Measurements from ENCODE around the gene C3orf33.
"Not testable (repeated sequence)": the region's sequence is repeated elsewhere in the genome, so short reads cannot be mapped to it uniquely, and the experiment has no call there.

Gene C3orf33

GRCh38 chr3:155828490-155829098 is 22.5 kb upstream of the C3orf33 start:
- not testable (repeated sequence) for H3K9ac ChIP-seq (ENCODE audit: low read depth, low read length); H3K27me3 ChIP-seq (ENCODE audit: insufficient read depth, low read length); H3K27ac ChIP-seq (ENCODE audit: low read depth, low read length); H3K4me1 ChIP-seq (ENCODE audit: insufficient read depth, low read length); H3K4me3 ChIP-seq (ENCODE audit: low read length); H3K9me3 ChIP-seq (ENCODE audit: insufficient read depth, low read depth, low read length)
- WGBS, result 95% methylated on average over 13 of the region's 13 CpGs
- peaks cover 30% of the 10 kb centered on the region for H3K36me3 ChIP-seq (ENCODE audit: insufficient read depth, low read length)

GRCh38 chr3:155815030-155815545 is 9.0 kb upstream of the C3orf33 start:
- H3K4me3 ChIP-seq (ENCODE audit: low read length), result no peak overlapping the region
- no peaks in the 10 kb centered on the region for H3K36me3 ChIP-seq (ENCODE audit: insufficient read depth, low read length)
- H3K27ac ChIP-seq (ENCODE audit: low read depth, low read length), result no peak overlapping the region
- H3K4me1 ChIP-seq (ENCODE audit: insufficient read depth, low read length), result no peaks in the 10 kb centered on the region
- H3K9me3 ChIP-seq (ENCODE audit: insufficient read depth, low read depth, low read length), result no peaks in the 10 kb centered on the region
- no peaks in the 10 kb centered on the region for H3K27me3 ChIP-seq (ENCODE audit: insufficient read depth, low read length)
- no peak overlapping the region for H3K9ac ChIP-seq (ENCODE audit: low read depth, low read length)

GRCh38 chr3:155813224-155813623 is 7.1 kb upstream of the C3orf33 start:
- H3K9me3 ChIP-seq (ENCODE audit: insufficient read depth, low read depth, low read length); H3K27ac ChIP-seq (ENCODE audit: low read depth, low read length); H3K4me1 ChIP-seq (ENCODE audit: insufficient read depth, low read length); H3K36me3 ChIP-seq (ENCODE audit: insufficient read depth, low read length); H3K4me3 ChIP-seq (ENCODE audit: low read length); H3K9ac ChIP-seq (ENCODE audit: low read depth, low read length); H3K27me3 ChIP-seq (ENCODE audit: insufficient read depth, low read length): not testable (repeated sequence)

GRCh38 chr3:155809181-155809580 is 3.1 kb upstream of the C3orf33 start:
- H3K27ac ChIP-seq (ENCODE audit: low read depth, low read length), result no peak overlapping the region
- H3K36me3 ChIP-seq (ENCODE audit: insufficient read depth, low read length), result no peaks in the 10 kb centered on the region
- no peak overlapping the region for H3K4me3 ChIP-seq (ENCODE audit: low read length)

GRCh38 chr3:155807823-155808222 is 1.7 kb upstream of the C3orf33 start:
- Histone ChIP-seq H3K27ac (ENCODE audit: low read depth, low read length) (no peak overlapping the region), H3K4me3 (ENCODE audit: low read length) (no peak overlapping the region), H3K9me3 (ENCODE audit: insufficient read depth, low read depth, low read length) (no peaks in the 10 kb centered on the region), H3K9ac (ENCODE audit: low read depth, low read length) (no peak overlapping the region), H3K4me1 (ENCODE audit: insufficient read depth, low read length) (no peaks in the 10 kb centered on the region), H3K36me3 (ENCODE audit: insufficient read depth, low read length) (no peaks in the 10 kb centered on the region), H3K27me3 (ENCODE audit: insufficient read depth, low read length) (no peaks in the 10 kb centered on the region)
- WGBS, result 87% methylated on average over 2 of the region's 2 CpGs

More at GRCh38 chr3:155809181-155809580, 3.1 kb upstream of the C3orf33 start:
- H3K27me3 ChIP-seq (ENCODE audit: insufficient read depth, low read length), result no peaks in the 10 kb centered on the region
- no peak overlapping the region for H3K9ac ChIP-seq (ENCODE audit: low read depth, low read length)
- H3K9me3 ChIP-seq (ENCODE audit: insufficient read depth, low read depth, low read length), result no peaks in the 10 kb centered on the region
- H3K4me1 ChIP-seq (ENCODE audit: insufficient read depth, low read length), result no peaks in the 10 kb centered on the region

- 69% methylated on average over 14 of the region's 15 CpGs for WGBS
- Histone ChIP-seq H3K9me3 (ENCODE audit: insufficient read depth, low read depth, low read length) (no peaks in the 10 kb centered on the region), H3K36me3 (ENCODE audit: insufficient read depth, low read length) (0 out of 2 replicates have a peak, but pooled peaks cover 4% of the 10 kb centered on the region), H3K27ac (ENCODE audit: low read depth, low read length) (no peak overlapping the region), H3K4me1 (ENCODE audit: insufficient read depth, low read length) (no peaks in the 10 kb centered on the region), H3K4me3 (ENCODE audit: low read length) (peak overlapping the region; percentile 79), H3K27me3 (ENCODE audit: insufficient read depth, low read length) (no peaks in the 10 kb centered on the region), H3K9ac (ENCODE audit: low read depth, low read length) (peak overlapping the region; percentile 91)
Measured at GRCh38 chr3:155805204-155805801, 775 bp downstream of the C3orf33 start.

GRCh38 chr3:155804323-155804722 is 1.8 kb downstream of the C3orf33 start:
- Histone ChIP-seq H3K27me3 (ENCODE audit: insufficient read depth, low read length) (no peaks in the 10 kb centered on the region), H3K4me1 (ENCODE audit: insufficient read depth, low read length) (no peaks in the 10 kb centered on the region), H3K9me3 (ENCODE audit: insufficient read depth, low read depth, low read length) (no peaks in the 10 kb centered on the region), H3K27ac (ENCODE audit: low read depth, low read length) (no peak overlapping the region), H3K4me3 (ENCODE audit: low read length) (no peak overlapping the region), H3K9ac (ENCODE audit: low read depth, low read length) (no peak overlapping the region), H3K36me3 (ENCODE audit: insufficient read depth, low read length) (0 out of 2 replicates have a peak, but pooled peaks cover 6% of the 10 kb centered on the region)

- Histone ChIP-seq H3K9ac (ENCODE audit: low read depth, low read length) (no peak overlapping the region), H3K4me1 (ENCODE audit: insufficient read depth, low read length) (peaks cover 7% of the 10 kb centered on the region), H3K36me3 (ENCODE audit: insufficient read depth, low read length) (0 out of 2 replicates have a peak, but pooled peaks cover 4% of the 10 kb centered on the region), H3K27ac (ENCODE audit: low read depth, low read length) (no peak overlapping the region), H3K4me3 (ENCODE audit: low read length) (no peak overlapping the region), H3K9me3 (ENCODE audit: insufficient read depth, low read depth, low read length) (no peaks in the 10 kb centered on the region), H3K27me3 (ENCODE audit: insufficient read depth, low read length) (no peaks in the 10 kb centered on the region)
- WGBS, result 83% methylated on average over 1 of the region's 1 CpG
Measured at GRCh38 chr3:155792532-155792931, 13.5 kb downstream of the C3orf33 start.

GRCh38 chr3:155791190-155791589 is 14.9 kb downstream of the C3orf33 start:
- Histone ChIP-seq H3K4me1 (ENCODE audit: insufficient read depth, low read length) (peaks cover 7% of the 10 kb centered on the region), H3K9me3 (ENCODE audit: insufficient read depth, low read depth, low read length) (no peaks in the 10 kb centered on the region), H3K27ac (ENCODE audit: low read depth, low read length) (no peak overlapping the region), H3K27me3 (ENCODE audit: insufficient read depth, low read length) (no peaks in the 10 kb centered on the region), H3K4me3 (ENCODE audit: low read length) (no peak overlapping the region), H3K36me3 (ENCODE audit: insufficient read depth, low read length) (0 out of 2 replicates have a peak, but pooled peaks cover 4% of the 10 kb centered on the region), H3K9ac (ENCODE audit: low read depth, low read length) (no peak overlapping the region)
- 97% methylated on average over 2 of the region's 2 CpGs for WGBS

GRCh38 chr3:155790272-155790925 is 15.7 kb downstream of the C3orf33 start:
- H3K27me3 ChIP-seq (ENCODE audit: insufficient read depth, low read length), result no peaks in the 10 kb centered on the region
- no peaks in the 10 kb centered on the region for H3K9me3 ChIP-seq (ENCODE audit: insufficient read depth, low read depth, low read length)
- H3K27ac ChIP-seq (ENCODE audit: low read depth, low read length), result peak overlapping the region; percentile 51
- no peak overlapping the region for H3K4me3 ChIP-seq (ENCODE audit: low read length)
- peaks cover 7% of the 10 kb centered on the region for H3K4me1 ChIP-seq (ENCODE audit: insufficient read depth, low read length)
- WGBS, result 83% methylated on average over 4 of the region's 4 CpGs
- H3K36me3 ChIP-seq (ENCODE audit: insufficient read depth, low read length), result 0 out of 2 replicates have a peak, but pooled peaks cover 4% of the 10 kb centered on the region
- H3K9ac ChIP-seq (ENCODE audit: low read depth, low read length), result no peak overlapping the region

GRCh38 chr3:155785662-155786295 is 20.3 kb downstream of the C3orf33 start:
- no peak overlapping the region for H3K4me3 ChIP-seq (ENCODE audit: low read length)
- no peaks in the 10 kb centered on the region for H3K9me3 ChIP-seq (ENCODE audit: insufficient read depth, low read depth, low read length)
- H3K4me1 ChIP-seq (ENCODE audit: insufficient read depth, low read length), result peaks cover 3% of the 10 kb centered on the region
- no peaks in the 10 kb centered on the region for H3K27me3 ChIP-seq (ENCODE audit: insufficient read depth, low read length)
- H3K27ac ChIP-seq (ENCODE audit: low read depth, low read length), result no peak overlapping the region
- H3K9ac ChIP-seq (ENCODE audit: low read depth, low read length), result no peak overlapping the region
- no peaks in the 10 kb centered on the region for H3K36me3 ChIP-seq (ENCODE audit: insufficient read depth, low read length)
